ENCODE data around the gene SFTPA1. TPM values are rescaled to one million over a fixed set of nuclear protein-coding genes. Genes with fewer than 3 reads are reported as not detected.

SFTPA1 gene
- total RNA-seq = not detected

DNA sequence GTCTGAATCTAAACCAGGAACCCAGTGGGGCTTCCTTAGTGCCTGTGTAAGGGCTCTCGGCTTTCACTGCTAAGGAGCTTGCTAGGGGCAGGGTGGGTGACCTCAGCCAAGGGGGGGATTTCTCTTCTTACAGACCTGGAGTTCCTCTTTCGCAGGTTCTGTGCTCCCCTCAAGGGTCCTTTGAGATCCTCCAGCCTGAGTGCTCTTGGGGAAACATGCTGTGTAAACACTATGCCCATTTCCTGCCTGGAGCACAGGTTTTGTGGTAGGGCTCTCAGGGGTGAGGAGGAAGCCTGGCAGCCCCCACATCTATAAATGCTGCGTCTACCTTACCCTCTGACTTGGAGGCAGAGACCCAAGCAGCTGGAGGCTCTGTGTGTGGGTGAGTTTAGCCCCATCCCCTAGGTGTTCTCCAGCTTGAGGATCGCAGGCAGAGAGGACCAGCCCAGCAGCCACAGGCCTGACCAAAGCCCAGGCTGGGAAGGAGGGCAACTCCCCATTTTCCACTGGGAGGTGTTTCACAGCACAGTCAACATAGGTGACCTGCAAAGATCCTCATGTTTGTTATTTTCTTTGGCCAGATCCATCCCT lies at the start of gene SFTPA1:
Gene SFTPA1 (plus strand): TSS at position 339 of the 591 bp plus-strand sequence. CDS start 887 bp downstream, outside the sequence.

Other genes starting within 250 kb of the SFTPA1 start
- under 1 TPM; 0.76 to 0.94 TPM for gene ZCCHC24, start 165.3 kb upstream of the SFTPA1 start, total RNA-seq
- 1 to 10 TPM; 1.2 to 1.8 TPM for gene EIF5AL1, start 98.4 kb upstream of the SFTPA1 start, total RNA-seq
- not detected for gene SFTPA2, start 50.5 kb upstream of the SFTPA1 start, total RNA-seq
- 1 to 10 TPM; 1.6 to 2.0 TPM for gene NUTM2B, start 92.3 kb downstream of the SFTPA1 start, total RNA-seq
- gene NUTM2E, start 215.8 kb downstream of the SFTPA1 start, total RNA-seq = under 1 TPM; 0.12 to 0.20 TPM

Measured in activated naive CD4-positive, alpha-beta T cell treated with anti-CD3 and anti-CD28 coated beads, Interleukin-2, amount 10 ng/mL, durations not matched to agents 5 hours and 36 hours (primary cell).